ENCODE measurements around the gene ACTL10. TPM values are rescaled to one million over a fixed set of nuclear protein-coding genes. Genes with fewer than 3 reads are reported as not detected.
"Not testable (repeated sequence)": the region's sequence is repeated elsewhere in the genome, so short reads cannot be mapped to it uniquely, and the experiment has no call there.

Gene ACTL10
- total RNA-seq, 1 donor from 2014 or later, result 1.1 TPM

- H3K4me1 Mint-ChIP-seq (ENCODE audit: low read depth, unreplicated experiment); H3K9me3 ChIP-seq (ENCODE audit: insufficient read depth, low read depth, low read length); H4K20me1 ChIP-seq (ENCODE audit: insufficient read depth, low read length); H3K36me3 Mint-ChIP-seq (ENCODE audit: low read depth, unreplicated experiment); H3K27ac ChIP-seq (ENCODE audit: low read depth, low read length); H3K79me2 ChIP-seq (ENCODE audit: insufficient read depth, low read length); H3K4me3 ChIP-seq (ENCODE audit: insufficient read depth, low read depth, low read length); H3K4me2 ChIP-seq (ENCODE audit: low read length); FAIRE-seq; H3K4me1 ChIP-seq (ENCODE audit: insufficient read depth, low read length); H3K27me3 Mint-ChIP-seq (ENCODE audit: low read depth, unreplicated experiment); H3K9ac ChIP-seq (ENCODE audit: low read length); H2AFZ ChIP-seq (ENCODE audit: low read depth, low read length); H3K27ac Mint-ChIP-seq (ENCODE audit: unreplicated experiment); DNase-seq (ENCODE audit: low read depth); H3K27me3 ChIP-seq (ENCODE audit: insufficient read depth, low read length); H3K4me3 Mint-ChIP-seq (ENCODE audit: unreplicated experiment); H3K36me3 ChIP-seq (ENCODE audit: insufficient read depth, low read length): not testable (repeated sequence)
- peaks cover 14% of the 10 kb centered on the region for H3K9me3 Mint-ChIP-seq (ENCODE audit: unreplicated experiment)
Observed at GRCh38 chr20:33700696-33701441, 34.1 kb downstream of the ACTL10 start.

GRCh38 chr20:33701629-33702450 lies 35.1 kb downstream of the ACTL10 start:
- no peak for DNase-seq (ENCODE audit: low read depth)
- H3K4me3 ChIP-seq (ENCODE audit: insufficient read depth, low read depth, low read length), result no peak overlapping the region
- no peaks in the 10 kb centered on the region for H4K20me1 ChIP-seq (ENCODE audit: insufficient read depth, low read length)
- H3K4me2 ChIP-seq (ENCODE audit: low read length), result no peak overlapping the region
- no peaks in the 10 kb centered on the region for H3K27me3 ChIP-seq (ENCODE audit: insufficient read depth, low read length)
- H3K79me2 ChIP-seq (ENCODE audit: insufficient read depth, low read length), result no peaks in the 10 kb centered on the region
- peaks cover 3% of the 10 kb centered on the region for H3K4me1 ChIP-seq (ENCODE audit: insufficient read depth, low read length)
- no peak for FAIRE-seq
- peaks cover 4% of the 10 kb centered on the region for H3K27me3 Mint-ChIP-seq (ENCODE audit: low read depth, unreplicated experiment)
- H3K9ac ChIP-seq (ENCODE audit: low read length), result no peak overlapping the region
- H3K9me3 Mint-ChIP-seq (ENCODE audit: unreplicated experiment), result peaks cover 14% of the 10 kb centered on the region
- H3K36me3 Mint-ChIP-seq (ENCODE audit: low read depth, unreplicated experiment), result peaks cover 3% of the 10 kb centered on the region
- TF ChIP-seq CTCF (IDR thresholded peaks at IDR 0.05; ENCODE audit: insufficient read depth, low read depth, low read length) (no peak), EZH2 (IDR thresholded peaks at IDR 0.05; ENCODE audit: insufficient read depth, low read length) (no peak)
- no peaks in the 10 kb centered on the region for H3K9me3 ChIP-seq (ENCODE audit: insufficient read depth, low read depth, low read length)
- H3K4me1 Mint-ChIP-seq (ENCODE audit: low read depth, unreplicated experiment), result no peaks in the 10 kb centered on the region
- no peak overlapping the region for H3K4me3 Mint-ChIP-seq (ENCODE audit: unreplicated experiment)
- H2AFZ ChIP-seq (ENCODE audit: low read depth, low read length), result no peak overlapping the region
- H3K27ac Mint-ChIP-seq (ENCODE audit: unreplicated experiment), result no peak overlapping the region
- no peak overlapping the region for H3K27ac ChIP-seq (ENCODE audit: low read depth, low read length)
- H3K36me3 ChIP-seq (ENCODE audit: insufficient read depth, low read length), result no peaks in the 10 kb centered on the region

DNA sequence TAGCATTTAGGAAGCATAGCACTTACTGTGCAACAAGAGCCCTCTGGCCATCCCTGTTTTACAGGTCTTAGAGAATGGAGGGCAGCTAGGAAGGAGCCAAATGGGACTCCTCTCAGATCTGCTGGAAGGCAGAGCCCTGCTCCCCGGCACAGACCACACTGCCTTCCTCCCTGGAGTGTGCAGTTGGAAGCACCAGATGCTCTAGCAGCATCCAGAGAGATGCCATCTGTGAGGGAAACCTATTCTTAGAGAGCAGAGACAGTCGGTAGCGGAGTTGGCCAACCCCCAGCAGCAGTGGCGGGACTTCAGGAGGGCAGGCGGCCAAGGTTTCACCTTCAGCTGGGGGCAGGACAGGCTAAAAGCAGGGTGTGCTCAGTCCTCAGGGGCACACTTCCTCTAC lies 36.1 kb downstream of the ACTL10 start:
- H4K20me1 ChIP-seq (ENCODE audit: insufficient read depth, low read length), result no peaks in the 10 kb centered on the region
- Mint-ChIP-seq H3K4me1 (ENCODE audit: low read depth, unreplicated experiment) (no peaks in the 10 kb centered on the region), H3K27me3 (ENCODE audit: low read depth, unreplicated experiment) (peaks cover 3% of the 10 kb centered on the region), H3K36me3 (ENCODE audit: low read depth, unreplicated experiment) (peaks cover 3% of the 10 kb centered on the region), H3K9me3 (ENCODE audit: unreplicated experiment) (peaks cover 12% of the 10 kb centered on the region), H3K27ac (ENCODE audit: unreplicated experiment) (no peak overlapping the region), H3K4me3 (ENCODE audit: unreplicated experiment) (no peak overlapping the region)
- TF ChIP-seq CTCF (IDR thresholded peaks at IDR 0.05; ENCODE audit: insufficient read depth, low read depth, low read length) (no peak), EZH2 (IDR thresholded peaks at IDR 0.05; ENCODE audit: insufficient read depth, low read length) (no peak)
- H3K4me1 ChIP-seq (ENCODE audit: insufficient read depth, low read length), result no peaks in the 10 kb centered on the region
- no peak overlapping the region for H3K9ac ChIP-seq (ENCODE audit: low read length)
- H3K27me3 ChIP-seq (ENCODE audit: insufficient read depth, low read length), result no peaks in the 10 kb centered on the region
- H3K4me3 ChIP-seq (ENCODE audit: insufficient read depth, low read depth, low read length), result no peak overlapping the region
- FAIRE-seq (no peak), DNase-seq (ENCODE audit: low read depth) (no peak)
- no peaks in the 10 kb centered on the region for H3K79me2 ChIP-seq (ENCODE audit: insufficient read depth, low read length)
- H2AFZ ChIP-seq (ENCODE audit: low read depth, low read length), result no peak overlapping the region
- no peak overlapping the region for H3K27ac ChIP-seq (ENCODE audit: low read depth, low read length)
- H3K4me2 ChIP-seq (ENCODE audit: low read length), result no peak overlapping the region
- H3K9me3 ChIP-seq (ENCODE audit: insufficient read depth, low read depth, low read length), result no peaks in the 10 kb centered on the region
- no peaks in the 10 kb centered on the region for H3K36me3 ChIP-seq (ENCODE audit: insufficient read depth, low read length)

All from astrocyte (in vitro differentiated cells and primary cell).